ENCODE measurements around the gene XRCC5. TPM values are rescaled to one million over a fixed set of nuclear protein-coding genes. Genes with fewer than 3 reads are reported as not detected.

Gene XRCC5
- total and polyA plus RNA-seq, 10 donors = 63.5 to 252 (median 179) TPM

DNA sequence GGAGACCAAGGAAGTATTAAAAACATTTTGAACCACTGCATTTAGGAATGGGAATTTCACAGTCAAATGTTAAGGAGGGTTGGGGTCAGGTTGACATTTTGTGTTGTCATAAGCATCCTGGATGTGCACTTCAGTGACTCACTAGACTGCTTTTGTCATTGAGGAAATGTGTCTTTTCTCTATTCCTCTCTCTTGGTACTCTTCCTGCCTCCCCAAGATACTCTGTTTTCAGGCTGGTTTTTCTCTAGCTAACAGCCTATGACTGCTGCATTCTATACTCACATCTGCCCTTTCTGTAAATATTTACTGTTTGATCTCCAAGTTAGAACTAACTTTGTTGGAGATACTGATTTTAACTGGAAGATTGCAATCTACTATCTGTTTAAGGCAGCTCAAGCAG is 23.4 kb downstream of the XRCC5 start:
- no peak for TF ChIP-seq POLR2AphosphoS5 (IDR thresholded peaks at IDR 0.05)
- TF ChIP-seq POLR2A (IDR thresholded peaks at IDR 0.05) = no peak
- TF ChIP-seq, protein P1, sequence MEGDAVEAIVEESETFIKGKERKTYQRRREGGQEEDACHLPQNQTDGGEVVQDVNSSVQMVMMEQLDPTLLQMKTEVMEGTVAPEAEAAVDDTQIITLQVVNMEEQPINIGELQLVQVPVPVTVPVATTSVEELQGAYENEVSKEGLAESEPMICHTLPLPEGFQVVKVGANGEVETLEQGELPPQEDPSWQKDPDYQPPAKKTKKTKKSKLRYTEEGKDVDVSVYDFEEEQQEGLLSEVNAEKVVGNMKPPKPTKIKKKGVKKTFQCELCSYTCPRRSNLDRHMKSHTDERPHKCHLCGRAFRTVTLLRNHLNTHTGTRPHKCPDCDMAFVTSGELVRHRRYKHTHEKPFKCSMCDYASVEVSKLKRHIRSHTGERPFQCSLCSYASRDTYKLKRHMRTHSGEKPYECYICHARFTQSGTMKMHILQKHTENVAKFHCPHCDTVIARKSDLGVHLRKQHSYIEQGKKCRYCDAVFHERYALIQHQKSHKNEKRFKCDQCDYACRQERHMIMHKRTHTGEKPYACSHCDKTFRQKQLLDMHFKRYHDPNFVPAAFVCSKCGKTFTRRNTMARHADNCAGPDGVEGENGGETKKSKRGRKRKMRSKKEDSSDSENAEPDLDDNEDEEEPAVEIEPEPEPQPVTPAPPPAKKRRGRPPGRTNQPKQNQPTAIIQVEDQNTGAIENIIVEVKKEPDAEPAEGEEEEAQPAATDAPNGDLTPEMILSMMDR (IDR thresholded peaks at IDR 0.05 in 8 of 11, conservative IDR thresholded peaks at IDR 0.05 in 3 of 11) = no peak
- H3K36me3 ChIP-seq = peaks cover 0 to 100% (median 97%) of the 10 kb centered on the region in 6 donors
- no peaks in the 10 kb centered on the region for H3K9me3 ChIP-seq
- peak overlapping the region in 4 of 8 donors; percentile 29 to 48 (median 38) for H3K27ac ChIP-seq
- no peak overlapping the region for H3K4me3 ChIP-seq
- no peak for DNase-seq
- intact Hi-C loops (cut with DNase I; ENCODE audit: low total_unique reads) = no loop called here
- no peaks in the 10 kb centered on the region for H3K27me3 ChIP-seq (replicated peaks in 1 of 7)
- peaks cover 0 to 67% (median 21%) of the 10 kb centered on the region in 6 donors for H3K4me1 ChIP-seq

DNA sequence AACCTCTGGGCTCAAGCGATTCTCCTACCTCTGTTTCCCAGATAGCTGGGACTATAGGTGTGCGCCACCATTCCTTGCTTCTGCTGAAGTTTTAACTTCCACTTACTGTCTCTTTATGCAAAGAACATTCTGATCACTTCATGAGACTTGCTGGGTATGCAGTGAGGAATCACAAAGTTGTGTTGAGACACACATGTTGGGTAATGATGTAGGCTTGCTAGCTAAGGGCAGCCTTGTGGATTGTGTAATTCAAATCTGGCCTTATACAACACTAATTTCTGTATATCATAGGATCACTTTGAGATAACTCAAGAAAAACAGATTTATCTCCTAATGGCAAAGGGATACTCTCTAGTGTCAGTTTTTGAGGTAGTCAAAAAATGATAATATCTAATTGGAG is 24.2 kb downstream of the XRCC5 start:
- WGBS, 5 donors = 88 to 95% (median 91%) methylated on average over 2 of the region's 2 CpGs
- H3K9me3 ChIP-seq = no peaks in the 10 kb centered on the region
- H3K4me3 ChIP-seq = no peak overlapping the region
- peaks cover 0 to 59% (median 19%) of the 10 kb centered on the region in 6 donors for H3K4me1 ChIP-seq
- H3K36me3 ChIP-seq = peaks cover 0 to 100% (median 98%) of the 10 kb centered on the region in 6 donors
- intact Hi-C loops (cut with DNase I; ENCODE audit: low total_unique reads) = no loop called here
- no peaks in the 10 kb centered on the region for H3K27me3 ChIP-seq (replicated peaks in 1 of 7)
- TF ChIP-seq, protein P1 (IDR thresholded peaks at IDR 0.05 in 8 of 11, conservative IDR thresholded peaks at IDR 0.05 in 3 of 11) = no peak
- TF ChIP-seq POLR2AphosphoS5 (IDR thresholded peaks at IDR 0.05) (no peak), POLR2A (IDR thresholded peaks at IDR 0.05) (no peak)
- no peak for DNase-seq
- peak overlapping the region in 4 of 8 donors; percentile 23 to 48 (median 35) for H3K27ac ChIP-seq

DNA sequence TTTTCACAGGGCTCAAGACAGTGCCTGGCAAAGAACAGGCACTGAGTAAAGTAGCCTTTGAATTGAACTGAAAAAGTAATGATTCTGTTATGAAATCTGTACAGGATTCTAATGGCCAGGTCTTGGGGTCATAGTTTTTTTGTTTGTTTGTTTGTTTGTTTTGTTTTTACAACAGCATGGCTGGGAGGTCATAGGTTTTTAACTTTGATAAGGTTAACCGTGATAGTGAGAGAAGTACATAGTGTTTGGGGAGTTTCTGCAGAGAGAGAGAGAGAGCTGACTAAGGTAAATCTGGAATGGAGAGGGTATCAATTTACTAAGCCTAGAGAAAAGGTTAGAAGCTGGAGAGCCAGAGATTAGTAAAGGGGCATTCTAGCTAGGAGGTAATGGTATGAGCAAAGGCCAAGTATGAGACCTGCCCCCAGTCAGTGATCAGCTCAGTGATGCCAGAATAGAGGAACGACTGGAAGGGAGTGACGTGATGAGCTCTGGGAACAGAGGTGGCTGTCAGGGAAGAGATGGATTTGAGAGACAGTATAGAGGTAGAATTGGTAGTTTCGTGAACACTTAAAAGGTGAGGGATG is 25.9 kb downstream of the XRCC5 start:
- intact Hi-C loops (cut with DNase I; ENCODE audit: low total_unique reads) = no loop called here
- TF ChIP-seq POLR2A (IDR thresholded peaks at IDR 0.05) (no peak), POLR2AphosphoS5 (IDR thresholded peaks at IDR 0.05) (no peak)
- TF ChIP-seq, protein P1 (IDR thresholded peaks at IDR 0.05 in 8 of 11, conservative IDR thresholded peaks at IDR 0.05 in 3 of 11) = no peak
- H3K36me3 ChIP-seq = peaks cover 0 to 100% (median 98%) of the 10 kb centered on the region in 6 donors

DNA sequence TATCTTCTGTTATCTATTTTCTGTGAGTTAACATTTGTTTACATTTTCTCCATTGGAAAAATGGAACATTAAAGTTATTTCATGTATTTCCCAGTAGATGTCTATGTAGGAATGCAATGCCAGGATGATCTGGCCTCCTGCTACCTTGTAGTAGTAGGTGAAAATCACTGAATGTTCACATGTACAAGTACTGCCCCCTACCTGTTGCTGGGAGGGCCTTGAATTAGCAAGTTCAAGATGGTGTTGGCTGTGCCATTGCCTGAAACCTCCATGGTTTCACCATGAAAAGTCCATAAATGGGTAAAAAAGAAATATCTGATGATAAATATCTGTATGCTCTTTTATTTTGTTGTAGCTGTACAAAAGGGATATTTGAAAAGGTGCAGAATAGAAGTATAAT is 30.7 kb downstream of the XRCC5 start:
- no peak for TF ChIP-seq POLR2A (IDR thresholded peaks at IDR 0.05)
- TF ChIP-seq, protein P1 (IDR thresholded peaks at IDR 0.05 in 8 of 11, conservative IDR thresholded peaks at IDR 0.05 in 3 of 11) = peak in 7 of 11 experiments; percentile 13 to 53 (median 27)
- H3K27me3 ChIP-seq (replicated peaks in 1 of 7) = no peaks in the 10 kb centered on the region
- H3K9me3 ChIP-seq = no peaks in the 10 kb centered on the region
- H3K4me1 ChIP-seq = no peaks in the 10 kb centered on the region
- intact Hi-C loops (cut with DNase I; ENCODE audit: low total_unique reads) = no loop called here
- H3K36me3 ChIP-seq = peaks cover 0 to 100% (median 97%) of the 10 kb centered on the region in 6 donors
- no peak for DNase-seq
- no peak overlapping the region for H3K4me3 ChIP-seq
- H3K27ac ChIP-seq = no peak overlapping the region

More for the DNA sequence above, 25.9 kb downstream of the XRCC5 start:
- DNase-seq = no peak
- Histone ChIP-seq H3K4me1 (peaks cover 0 to 43% (median 12%) of the 10 kb centered on the region in 6 donors), H3K27me3 (replicated peaks in 1 of 7) (no peaks in the 10 kb centered on the region), H3K27ac (peak overlapping the region in 1 of 8 donors; percentile 48), H3K9me3 (no peaks in the 10 kb centered on the region), H3K4me3 (no peak overlapping the region)
- 86 to 94% (median 92%) methylated on average over 4 of the region's 4 CpGs for WGBS, 5 donors
